ENCODE data around the gene SLFN13.
"Not testable (repeated sequence)": the region's sequence is repeated elsewhere in the genome, so short reads cannot be mapped to it uniquely, and the experiment has no call there.

Gene SLFN13

DNA sequence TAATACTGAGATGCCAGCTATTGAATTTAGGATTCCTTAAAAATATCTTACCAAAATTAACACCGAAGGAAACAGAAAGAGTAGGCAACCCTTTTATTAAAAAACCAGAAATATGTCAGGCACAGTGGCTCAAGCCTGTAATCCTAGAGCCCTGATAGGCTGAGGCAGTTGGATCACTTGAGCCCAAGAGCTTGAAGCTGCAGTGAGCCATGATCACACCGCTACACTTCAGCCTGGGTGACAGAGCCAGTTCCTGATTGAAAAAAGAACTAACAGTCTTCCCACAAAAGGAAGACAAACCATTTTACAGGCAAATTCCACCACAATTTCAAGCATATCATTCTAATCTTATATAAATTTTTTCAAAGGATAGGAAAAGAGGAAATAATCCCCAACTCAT, 31.9 kb downstream of the SLFN13 start:
- Histone ChIP-seq H3K36me3 (ENCODE audit: control insufficient read depth in 4 of 4, insufficient read depth in 4 of 4, low read length in 3 of 4) (peaks cover 0 to 23% (median 4%) of the 10 kb centered on the region in 4 experiments), H3K27me3 (replicated peaks in 2 of 5; ENCODE audit: control insufficient read depth in 4 of 5, insufficient read depth in 5 of 5, low read length in 4 of 5) (no peaks in the 10 kb centered on the region), H3K27ac (ENCODE audit: insufficient read depth in 1 of 2, low read depth in 1 of 2, low read length in 2 of 2, poor library complexity in 1 of 2, severe bottlenecking in 2 of 2) (no peak overlapping the region), H3K4me3 (ENCODE audit: control insufficient read depth in 1 of 7, extremely low read depth in 1 of 7, insufficient read depth in 4 of 7, low read depth in 2 of 7, low read length in 6 of 7) (no peak overlapping the region), H3K9me3 (ENCODE audit: control extremely low read depth in 1 of 5, control insufficient read depth in 4 of 5, insufficient read depth in 2 of 5, low read depth in 1 of 5, low read length in 4 of 5) (peaks cover 0 to 8% (median 0%) of the 10 kb centered on the region in 5 experiments), H3K4me1 (ENCODE audit: control extremely low read depth in 1 of 4, control insufficient read depth in 4 of 4, insufficient read depth in 4 of 4, low read length in 3 of 4) (no peaks in the 10 kb centered on the region)
- ChIA-PET CTCF (no interaction called here), POLR2A (no interaction called here)
- no peak for DNase-seq
- 100% methylated on average over 1 of the region's 2 CpGs for WGBS (ENCODE audit: insufficient coverage)

DNA sequence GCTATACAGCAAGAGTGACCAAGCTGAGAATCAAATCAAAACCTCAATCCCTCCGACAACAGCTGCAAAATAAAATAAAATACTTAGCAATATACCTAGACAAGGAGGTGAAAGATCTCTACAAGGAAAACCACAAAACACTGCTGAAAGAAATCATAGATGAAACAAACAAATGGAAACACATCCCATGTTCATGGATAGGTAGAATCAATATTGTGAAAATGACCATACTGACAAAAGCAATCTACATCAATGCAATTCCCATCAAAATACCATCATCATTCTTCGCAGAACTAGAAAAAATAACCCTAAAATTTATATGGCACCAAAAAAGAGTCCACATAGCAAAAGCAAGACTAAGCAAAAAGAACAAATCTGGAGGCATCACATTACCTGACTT, 33.9 kb downstream of the SLFN13 start:
- H3K4me3 ChIP-seq (ENCODE audit: control insufficient read depth in 1 of 7, extremely low read depth in 1 of 7, insufficient read depth in 4 of 7, low read depth in 2 of 7, low read length in 6 of 7); H3K27ac ChIP-seq (ENCODE audit: insufficient read depth in 1 of 2, low read depth in 1 of 2, low read length in 2 of 2, poor library complexity in 1 of 2, severe bottlenecking in 2 of 2); POLR2A ChIA-PET; H3K27me3 ChIP-seq (replicated peaks in 2 of 5; ENCODE audit: control insufficient read depth in 4 of 5, insufficient read depth in 5 of 5, low read length in 4 of 5); DNase-seq; H3K9me3 ChIP-seq (ENCODE audit: control extremely low read depth in 1 of 5, control insufficient read depth in 4 of 5, insufficient read depth in 2 of 5, low read depth in 1 of 5, low read length in 4 of 5); H3K4me1 ChIP-seq (ENCODE audit: control extremely low read depth in 1 of 4, control insufficient read depth in 4 of 4, insufficient read depth in 4 of 4, low read length in 3 of 4): not testable (repeated sequence)
- H3K36me3 ChIP-seq (ENCODE audit: control insufficient read depth in 4 of 4, insufficient read depth in 4 of 4, low read length in 3 of 4): peaks cover 0 to 36% (median 9%) of the 10 kb centered on the region in 4 experiments
- CTCF ChIA-PET: interaction anchor here (0.7 kb wide), 1 partner anchor 102 kb away, joined by 3 read pairs; no protein-coding TSS in a partner anchor
- WGBS (ENCODE audit: insufficient coverage): 100% methylated on average over 1 of the region's 2 CpGs

DNA sequence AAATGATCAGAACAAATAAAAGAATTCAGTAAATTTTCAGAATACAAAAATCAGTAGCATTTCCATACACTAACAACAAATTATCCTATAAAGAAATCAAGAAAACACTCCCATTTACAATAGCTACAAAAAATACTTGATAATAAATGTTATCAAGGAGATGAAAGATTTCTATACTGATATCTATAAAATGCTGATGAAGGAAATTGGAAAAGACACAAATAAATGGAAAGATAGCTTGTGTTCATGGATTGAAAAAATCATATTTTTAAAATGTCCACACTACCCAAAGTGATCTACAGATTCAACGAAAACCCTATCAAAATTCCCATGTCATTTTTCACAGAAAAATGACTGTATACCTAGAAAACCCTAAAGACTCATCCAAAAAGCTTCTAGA, 34.3 kb downstream of the SLFN13 start:
- Histone ChIP-seq H3K9me3 (ENCODE audit: control extremely low read depth in 1 of 5, control insufficient read depth in 4 of 5, insufficient read depth in 2 of 5, low read depth in 1 of 5, low read length in 4 of 5) (peaks cover 0 to 8% (median 0%) of the 10 kb centered on the region in 5 experiments), H3K4me1 (ENCODE audit: control extremely low read depth in 1 of 4, control insufficient read depth in 4 of 4, insufficient read depth in 4 of 4, low read length in 3 of 4) (no peaks in the 10 kb centered on the region), H3K36me3 (ENCODE audit: control insufficient read depth in 4 of 4, insufficient read depth in 4 of 4, low read length in 3 of 4) (peaks cover under 1 to 35% (median 8%) of the 10 kb centered on the region in 4 experiments), H3K27ac (ENCODE audit: insufficient read depth in 1 of 2, low read depth in 1 of 2, low read length in 2 of 2, poor library complexity in 1 of 2, severe bottlenecking in 2 of 2) (no peak overlapping the region), H3K27me3 (replicated peaks in 2 of 5; ENCODE audit: control insufficient read depth in 4 of 5, insufficient read depth in 5 of 5, low read length in 4 of 5) (no peaks in the 10 kb centered on the region), H3K4me3 (ENCODE audit: control insufficient read depth in 1 of 7, extremely low read depth in 1 of 7, insufficient read depth in 4 of 7, low read depth in 2 of 7, low read length in 6 of 7) (no peak overlapping the region)
- ChIA-PET CTCF (interaction anchor here (0.7 to 1.0 kb wide), 2 partner anchors 9 to 101 kb away, joined by 3 read pairs; no protein-coding TSS in a partner anchor), POLR2A (no interaction called here)
- WGBS (ENCODE audit: insufficient coverage): 100% methylated on average over 1 of the region's 1 CpG
- no peak for DNase-seq

DNA sequence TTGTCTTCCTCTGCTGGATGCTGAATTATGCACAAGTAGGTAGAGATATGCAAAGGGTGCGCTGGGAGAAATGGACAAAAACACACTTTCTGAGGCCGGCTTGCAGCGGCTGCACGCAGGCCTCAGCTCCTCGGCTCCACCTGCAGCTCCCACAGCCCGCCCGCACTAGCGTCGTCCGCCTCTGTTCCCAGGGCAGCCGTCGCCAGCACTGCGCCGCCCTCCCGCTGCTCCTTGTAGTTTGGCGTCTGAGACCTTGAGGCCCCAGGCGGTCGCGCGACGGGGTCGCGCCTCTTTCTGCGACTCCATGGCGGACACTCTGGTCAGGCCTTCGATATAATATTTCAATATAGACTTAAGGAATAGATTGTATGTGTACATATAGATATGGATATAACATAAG, 41.0 kb downstream of the SLFN13 start:
- ChIA-PET POLR2A (no interaction called here), CTCF (no interaction called here)
- WGBS (ENCODE audit: insufficient coverage): 90% methylated on average over 12 of the region's 26 CpGs
- Histone ChIP-seq H3K4me1 (ENCODE audit: control extremely low read depth in 1 of 4, control insufficient read depth in 4 of 4, insufficient read depth in 4 of 4, low read length in 3 of 4) (no peaks in the 10 kb centered on the region), H3K4me3 (ENCODE audit: control insufficient read depth in 1 of 7, extremely low read depth in 1 of 7, insufficient read depth in 4 of 7, low read depth in 2 of 7, low read length in 6 of 7) (no peak overlapping the region), H3K27ac (ENCODE audit: insufficient read depth in 1 of 2, low read depth in 1 of 2, low read length in 2 of 2, poor library complexity in 1 of 2, severe bottlenecking in 2 of 2) (no peak overlapping the region), H3K27me3 (replicated peaks in 2 of 5; ENCODE audit: control insufficient read depth in 4 of 5, insufficient read depth in 5 of 5, low read length in 4 of 5) (no peaks in the 10 kb centered on the region), H3K9me3 (ENCODE audit: control extremely low read depth in 1 of 5, control insufficient read depth in 4 of 5, insufficient read depth in 2 of 5, low read depth in 1 of 5, low read length in 4 of 5) (no peaks in the 10 kb centered on the region), H3K36me3 (ENCODE audit: control insufficient read depth in 4 of 4, insufficient read depth in 4 of 4, low read length in 3 of 4) (peaks cover 2 to 32% (median 6%) of the 10 kb centered on the region in 4 experiments)
- DNase-seq: no peak

DNA sequence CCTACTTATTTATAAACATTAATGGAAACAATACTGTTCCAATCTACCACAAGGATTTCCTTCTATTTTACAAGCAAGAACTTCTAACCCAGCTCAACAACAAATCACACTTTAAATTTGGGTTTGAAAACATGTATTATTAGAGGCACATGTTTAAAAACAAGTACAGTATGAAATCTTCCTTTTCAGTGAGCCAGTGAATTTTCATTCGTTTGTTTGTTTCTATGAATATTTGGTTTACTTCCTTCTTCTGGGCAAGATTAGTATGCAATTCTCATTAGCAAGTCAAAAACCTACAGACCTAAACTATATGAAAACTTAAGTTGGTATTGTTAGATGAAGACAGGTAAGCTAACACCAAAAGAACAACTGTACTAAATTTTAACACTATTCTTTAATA, 42.0 kb downstream of the SLFN13 start:
- no peak for DNase-seq
- CTCF ChIA-PET: interaction anchor here (0.9 kb wide), 1 partner anchor 17 kb away, joined by 3 read pairs; no protein-coding TSS in a partner anchor
- Histone ChIP-seq H3K9me3 (ENCODE audit: control extremely low read depth in 1 of 5, control insufficient read depth in 4 of 5, insufficient read depth in 2 of 5, low read depth in 1 of 5, low read length in 4 of 5) (no peaks in the 10 kb centered on the region), H3K36me3 (ENCODE audit: control insufficient read depth in 4 of 4, insufficient read depth in 4 of 4, low read length in 3 of 4) (peaks cover 2 to 28% (median 6%) of the 10 kb centered on the region in 4 experiments), H3K4me3 (ENCODE audit: control insufficient read depth in 1 of 7, extremely low read depth in 1 of 7, insufficient read depth in 4 of 7, low read depth in 2 of 7, low read length in 6 of 7) (no peak overlapping the region), H3K27ac (ENCODE audit: insufficient read depth in 1 of 2, low read depth in 1 of 2, low read length in 2 of 2, poor library complexity in 1 of 2, severe bottlenecking in 2 of 2) (no peak overlapping the region), H3K4me1 (ENCODE audit: control extremely low read depth in 1 of 4, control insufficient read depth in 4 of 4, insufficient read depth in 4 of 4, low read length in 3 of 4) (no peaks in the 10 kb centered on the region), H3K27me3 (replicated peaks in 2 of 5; ENCODE audit: control insufficient read depth in 4 of 5, insufficient read depth in 5 of 5, low read length in 4 of 5) (no peaks in the 10 kb centered on the region)
- POLR2A ChIA-PET: no interaction called here
- no CpG with 5 or more reads among the region's 1 CpG for WGBS (ENCODE audit: insufficient coverage)

DNA sequence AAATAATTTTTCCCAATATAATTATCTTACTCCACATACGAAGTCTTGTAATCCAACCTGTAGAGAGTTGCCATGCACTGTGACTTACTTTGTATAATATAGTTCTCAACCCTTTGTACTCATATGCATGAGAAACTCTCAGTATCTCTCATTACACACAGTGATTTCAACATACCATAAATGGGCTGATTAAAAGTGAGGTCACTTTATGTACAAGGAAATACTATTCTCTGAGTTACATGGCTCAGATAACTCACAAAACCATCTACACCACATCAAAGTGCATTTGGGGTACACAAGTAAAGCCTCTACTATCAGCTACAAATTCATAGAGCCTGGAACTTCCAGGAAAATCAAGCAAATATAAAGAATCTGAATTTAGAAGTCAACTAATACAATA, 44.2 kb downstream of the SLFN13 start:
- Histone ChIP-seq H3K36me3 (ENCODE audit: control insufficient read depth in 4 of 4, insufficient read depth in 4 of 4, low read length in 3 of 4) (peaks cover 0 to 11% (median 2%) of the 10 kb centered on the region in 4 experiments), H3K27ac (ENCODE audit: insufficient read depth in 1 of 2, low read depth in 1 of 2, low read length in 2 of 2, poor library complexity in 1 of 2, severe bottlenecking in 2 of 2) (no peak overlapping the region), H3K4me3 (ENCODE audit: control insufficient read depth in 1 of 7, extremely low read depth in 1 of 7, insufficient read depth in 4 of 7, low read depth in 2 of 7, low read length in 6 of 7) (no peak overlapping the region), H3K27me3 (replicated peaks in 2 of 5; ENCODE audit: control insufficient read depth in 4 of 5, insufficient read depth in 5 of 5, low read length in 4 of 5) (no peaks in the 10 kb centered on the region), H3K9me3 (ENCODE audit: control extremely low read depth in 1 of 5, control insufficient read depth in 4 of 5, insufficient read depth in 2 of 5, low read depth in 1 of 5, low read length in 4 of 5) (no peaks in the 10 kb centered on the region), H3K4me1 (ENCODE audit: control extremely low read depth in 1 of 4, control insufficient read depth in 4 of 4, insufficient read depth in 4 of 4, low read length in 3 of 4) (no peaks in the 10 kb centered on the region)
- no CpG with 5 or more reads among the region's 1 CpG for WGBS (ENCODE audit: insufficient coverage)
- ChIA-PET POLR2A (no interaction called here), CTCF (interaction anchor here (1.6 kb wide), 1 partner anchor 14 kb away, joined by 4 read pairs; no protein-coding TSS in a partner anchor)
- no peak for DNase-seq

DNA sequence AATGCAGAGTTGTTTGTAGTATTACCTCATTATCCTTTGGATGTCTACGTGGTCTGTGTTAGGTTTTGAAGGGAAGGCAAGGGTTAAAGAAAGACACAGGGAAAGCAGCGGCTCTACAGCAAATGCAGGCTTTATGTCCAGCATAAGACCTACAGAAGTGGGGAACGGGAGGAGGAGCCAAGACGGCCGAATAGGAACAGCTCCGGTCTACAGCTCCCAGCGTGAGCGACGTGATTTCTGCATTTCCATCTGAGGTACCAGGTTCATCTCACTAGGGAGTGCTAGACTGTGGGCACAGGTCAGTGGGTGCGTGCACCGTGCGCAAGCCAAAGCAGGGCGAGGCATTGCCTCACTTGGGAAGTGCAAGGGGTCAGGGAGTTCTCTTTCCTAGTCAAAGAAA, 54.8 kb downstream of the SLFN13 start:
- CTCF ChIA-PET; DNase-seq; H3K4me3 ChIP-seq (ENCODE audit: control insufficient read depth in 1 of 7, extremely low read depth in 1 of 7, insufficient read depth in 4 of 7, low read depth in 2 of 7, low read length in 6 of 7); H3K27me3 ChIP-seq (replicated peaks in 2 of 5; ENCODE audit: control insufficient read depth in 4 of 5, insufficient read depth in 5 of 5, low read length in 4 of 5); POLR2A ChIA-PET; H3K36me3 ChIP-seq (ENCODE audit: control insufficient read depth in 4 of 4, insufficient read depth in 4 of 4, low read length in 3 of 4); H3K9me3 ChIP-seq (ENCODE audit: control extremely low read depth in 1 of 5, control insufficient read depth in 4 of 5, insufficient read depth in 2 of 5, low read depth in 1 of 5, low read length in 4 of 5); H3K27ac ChIP-seq (ENCODE audit: insufficient read depth in 1 of 2, low read depth in 1 of 2, low read length in 2 of 2, poor library complexity in 1 of 2, severe bottlenecking in 2 of 2): not testable (repeated sequence)
- H3K4me1 ChIP-seq (ENCODE audit: control extremely low read depth in 1 of 4, control insufficient read depth in 4 of 4, insufficient read depth in 4 of 4, low read length in 3 of 4): peaks cover 0 to 19% (median 2%) of the 10 kb centered on the region in 4 experiments
- 92% methylated on average over 3 of the region's 13 CpGs for WGBS (ENCODE audit: insufficient coverage)
